ENCODE results near the gene PCDHGA11.
A peak's percentile ranks its signal among the peaks of the same experiment; 100 is the strongest.
"Not testable (repeated sequence)": the region's sequence is repeated elsewhere in the genome, so short reads cannot be mapped to it uniquely, and the experiment has no call there.

Gene PCDHGA11

DNA sequence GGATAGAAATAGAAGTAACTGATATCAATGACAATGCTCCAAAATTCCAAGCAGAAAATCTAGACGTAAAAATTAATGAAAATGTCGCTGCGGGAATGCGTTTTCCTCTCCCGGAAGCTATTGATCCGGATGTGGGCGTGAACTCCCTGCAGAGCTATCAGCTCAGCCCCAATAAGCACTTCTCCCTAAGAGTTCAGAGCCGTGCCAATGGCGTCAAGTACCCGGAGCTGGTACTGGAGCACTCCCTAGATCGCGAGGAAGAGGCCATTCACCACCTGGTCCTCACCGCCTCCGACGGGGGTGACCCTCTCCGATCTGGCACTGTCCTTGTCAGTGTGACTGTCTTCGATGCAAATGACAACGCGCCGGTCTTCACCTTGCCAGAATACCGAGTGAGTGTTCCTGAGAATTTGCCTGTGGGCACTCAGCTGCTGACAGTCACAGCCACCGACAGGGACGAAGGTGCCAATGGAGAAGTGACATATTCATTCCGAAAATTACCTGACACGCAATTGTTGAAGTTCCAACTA is 7.2 kb upstream of the PCDHGA11 start:
- Mint-ChIP-seq H3K4me3 (peak overlapping the region; percentile 79), H3K36me3 (ENCODE audit: low read depth) (peaks cover 24% of the 10 kb centered on the region), H3K4me1 (ENCODE audit: low read depth) (peaks cover 21% of the 10 kb centered on the region), H3K9me3 (peaks cover 20% of the 10 kb centered on the region), H3K27ac (no peak overlapping the region), H3K27me3 (peaks cover 78% of the 10 kb centered on the region)

DNA sequence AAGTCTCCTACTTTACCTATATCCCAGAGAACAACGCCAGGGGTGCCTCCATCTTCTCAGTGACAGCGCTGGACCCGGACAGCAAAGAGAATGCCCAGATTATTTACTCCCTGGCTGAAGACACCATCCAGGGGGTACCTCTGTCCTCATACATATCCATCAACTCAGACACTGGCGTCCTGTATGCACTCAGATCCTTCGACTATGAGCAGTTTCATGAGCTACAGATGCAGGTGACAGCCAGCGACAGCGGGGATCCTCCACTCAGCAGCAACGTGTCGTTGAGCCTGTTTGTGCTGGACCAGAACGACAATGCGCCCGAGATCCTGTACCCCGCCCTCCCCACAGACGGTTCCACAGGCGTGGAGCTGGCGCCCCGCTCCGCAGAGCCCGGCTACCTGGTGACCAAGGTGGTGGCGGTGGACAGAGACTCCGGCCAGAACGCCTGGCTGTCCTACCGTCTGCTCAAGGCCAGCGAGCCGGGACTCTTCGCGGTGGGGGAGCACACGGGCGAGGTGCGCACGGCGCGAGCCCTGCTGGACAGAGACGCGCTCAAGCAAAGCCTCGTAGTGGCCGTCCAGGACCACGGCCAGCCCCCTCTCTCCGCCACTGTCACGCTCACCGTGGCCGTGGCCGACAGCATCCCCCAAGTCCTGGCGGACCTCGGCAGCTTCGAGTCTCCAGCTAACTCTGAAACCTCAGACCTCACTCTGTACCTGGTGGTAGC is 6.1 kb upstream of the PCDHGA11 start:
- not testable (repeated sequence) for H3K27ac Mint-ChIP-seq, H3K4me3 Mint-ChIP-seq
- H3K36me3 Mint-ChIP-seq (ENCODE audit: low read depth): peaks cover 21% of the 10 kb centered on the region
- peaks cover 21% of the 10 kb centered on the region for H3K4me1 Mint-ChIP-seq (ENCODE audit: low read depth)
- H3K9me3 Mint-ChIP-seq: peaks cover 17% of the 10 kb centered on the region
- peaks cover 76% of the 10 kb centered on the region for H3K27me3 Mint-ChIP-seq

DNA sequence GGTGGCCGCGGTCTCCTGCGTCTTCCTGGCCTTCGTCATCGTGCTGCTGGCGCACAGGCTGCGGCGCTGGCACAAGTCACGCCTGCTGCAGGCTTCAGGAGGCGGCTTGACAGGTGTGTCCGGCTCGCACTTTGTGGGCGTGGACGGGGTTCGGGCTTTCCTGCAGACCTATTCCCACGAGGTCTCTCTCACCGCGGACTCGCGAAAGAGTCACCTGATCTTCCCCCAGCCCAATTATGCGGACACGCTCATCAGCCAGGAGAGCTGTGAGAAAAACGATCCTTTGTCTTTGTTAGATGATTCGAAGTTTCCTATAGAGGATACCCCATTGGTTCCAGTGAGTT is 5.6 kb upstream of the PCDHGA11 start:
- peaks cover 19% of the 10 kb centered on the region for H3K9me3 Mint-ChIP-seq
- peaks cover 22% of the 10 kb centered on the region for H3K36me3 Mint-ChIP-seq (ENCODE audit: low read depth)
- peaks cover 79% of the 10 kb centered on the region for H3K27me3 Mint-ChIP-seq
- H3K4me3 Mint-ChIP-seq, H3K27ac Mint-ChIP-seq: not testable (repeated sequence)
- peaks cover 21% of the 10 kb centered on the region for H3K4me1 Mint-ChIP-seq (ENCODE audit: low read depth)

DNA sequence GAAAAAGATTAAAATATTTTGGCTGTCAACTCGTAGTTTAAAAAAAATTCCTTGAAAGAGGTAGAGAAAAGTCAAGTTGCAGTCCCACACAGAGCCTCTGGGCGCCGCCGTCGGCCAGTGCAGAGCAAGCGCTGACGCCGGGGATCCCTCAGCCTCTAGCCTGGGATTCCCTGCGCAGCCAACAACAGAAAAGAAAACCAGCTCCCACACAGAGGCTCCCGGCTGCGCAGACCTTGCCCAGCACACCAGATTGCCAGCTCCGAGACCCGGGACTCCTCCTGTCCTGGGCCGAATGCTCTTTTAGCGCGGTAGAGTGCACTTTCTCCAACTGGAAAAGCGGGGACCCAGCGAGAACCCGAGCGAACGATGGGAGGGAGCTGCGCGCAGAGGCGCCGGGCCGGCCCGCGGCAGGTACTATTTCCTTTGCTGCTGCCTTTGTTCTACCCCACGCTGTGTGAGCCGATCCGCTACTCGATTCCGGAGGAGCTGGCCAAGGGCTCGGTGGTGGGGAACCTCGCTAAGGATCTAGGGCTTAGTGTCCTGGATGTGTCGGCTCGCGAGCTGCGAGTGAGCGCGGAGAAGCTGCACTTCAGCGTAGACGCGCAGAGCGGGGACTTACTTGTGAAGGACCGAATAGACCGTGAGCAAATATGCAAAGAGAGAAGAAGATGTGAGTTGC is 3.2 kb upstream of the PCDHGA11 start, which contains the start of gene PCDHGB7:
Gene PCDHGB7, plus strand, starts transcription at position 184 of the 679 bp plus-strand sequence. Its CDS starts 183 bp downstream, at position 367.
- H3K27me3 Mint-ChIP-seq: peaks cover 89% of the 10 kb centered on the region
- H3K27ac Mint-ChIP-seq: peak within 1 kb of the TSS; percentile 55
- peaks cover 32% of the 10 kb centered on the region for H3K4me1 Mint-ChIP-seq (ENCODE audit: low read depth)
- H3K4me3 Mint-ChIP-seq: peak within 1 kb of the TSS; percentile 74
- peaks cover 30% of the 10 kb centered on the region for H3K9me3 Mint-ChIP-seq
- peaks cover 34% of the 10 kb centered on the region for H3K36me3 Mint-ChIP-seq (ENCODE audit: low read depth)

DNA sequence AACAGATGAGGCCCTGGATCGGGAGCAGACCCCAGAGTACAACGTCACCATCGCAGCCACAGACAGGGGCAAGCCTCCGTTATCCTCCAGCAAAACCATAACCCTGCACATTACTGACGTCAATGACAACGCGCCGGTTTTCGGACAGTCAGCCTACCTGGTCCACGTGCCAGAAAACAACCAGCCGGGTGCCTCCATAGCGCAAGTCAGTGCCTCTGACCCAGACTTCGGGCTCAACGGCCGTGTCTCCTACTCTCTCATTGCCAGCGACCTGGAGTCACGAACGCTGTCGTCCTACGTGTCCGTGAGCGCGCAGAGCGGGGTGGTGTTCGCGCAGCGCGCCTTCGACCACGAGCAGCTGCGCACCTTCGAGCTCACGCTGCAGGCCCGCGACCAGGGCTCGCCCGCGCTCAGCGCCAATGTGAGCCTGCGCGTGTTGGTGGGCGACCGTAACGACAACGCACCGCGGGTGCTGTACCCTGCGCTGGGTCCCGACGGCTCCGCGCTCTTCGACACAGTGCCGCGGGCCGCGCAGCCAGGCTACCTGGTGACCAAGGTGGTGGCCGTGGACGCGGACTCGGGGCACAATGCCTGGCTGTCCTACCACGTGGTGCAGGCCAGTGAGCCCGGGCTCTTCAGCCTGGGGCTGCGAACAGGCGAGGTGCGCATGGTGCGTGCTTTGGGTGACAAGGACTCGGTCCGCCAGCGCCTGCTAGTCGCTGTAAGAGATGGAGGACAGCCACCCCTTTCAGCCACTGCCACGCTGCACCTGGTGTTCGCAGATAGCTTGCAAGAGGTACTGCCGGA is 1.6 kb upstream of the PCDHGA11 start:
- Mint-ChIP-seq H3K9me3 (peaks cover 34% of the 10 kb centered on the region), H3K36me3 (ENCODE audit: low read depth) (peaks cover 33% of the 10 kb centered on the region), H3K4me1 (ENCODE audit: low read depth) (peaks cover 22% of the 10 kb centered on the region), H3K27ac (no peak overlapping the region), H3K4me3 (no peak overlapping the region), H3K27me3 (peaks cover 85% of the 10 kb centered on the region)

DNA sequence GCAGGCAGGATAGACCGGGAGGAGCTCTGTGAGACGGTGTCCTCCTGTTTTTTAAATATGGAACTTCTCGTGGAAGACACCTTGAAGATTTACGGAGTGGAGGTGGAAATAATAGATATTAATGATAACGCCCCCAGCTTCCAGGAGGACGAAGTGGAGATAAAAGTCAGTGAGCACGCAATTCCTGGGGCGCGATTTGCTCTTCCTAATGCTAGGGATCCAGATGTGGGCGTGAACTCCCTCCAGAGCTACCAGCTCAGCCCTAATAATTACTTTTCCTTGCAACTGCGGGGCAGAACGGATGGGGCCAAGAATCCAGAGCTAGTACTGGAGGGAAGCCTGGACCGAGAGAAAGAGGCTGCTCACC is 621 bp downstream of the PCDHGA11 start:
- Mint-ChIP-seq H3K4me1 (ENCODE audit: low read depth) (peaks cover 15% of the 10 kb centered on the region), H3K4me3 (peak overlapping the region; percentile 81), H3K9me3 (peaks cover 34% of the 10 kb centered on the region), H3K27me3 (peaks cover 88% of the 10 kb centered on the region), H3K36me3 (ENCODE audit: low read depth) (peaks cover 29% of the 10 kb centered on the region), H3K27ac (peak overlapping the region; percentile 52)

DNA sequence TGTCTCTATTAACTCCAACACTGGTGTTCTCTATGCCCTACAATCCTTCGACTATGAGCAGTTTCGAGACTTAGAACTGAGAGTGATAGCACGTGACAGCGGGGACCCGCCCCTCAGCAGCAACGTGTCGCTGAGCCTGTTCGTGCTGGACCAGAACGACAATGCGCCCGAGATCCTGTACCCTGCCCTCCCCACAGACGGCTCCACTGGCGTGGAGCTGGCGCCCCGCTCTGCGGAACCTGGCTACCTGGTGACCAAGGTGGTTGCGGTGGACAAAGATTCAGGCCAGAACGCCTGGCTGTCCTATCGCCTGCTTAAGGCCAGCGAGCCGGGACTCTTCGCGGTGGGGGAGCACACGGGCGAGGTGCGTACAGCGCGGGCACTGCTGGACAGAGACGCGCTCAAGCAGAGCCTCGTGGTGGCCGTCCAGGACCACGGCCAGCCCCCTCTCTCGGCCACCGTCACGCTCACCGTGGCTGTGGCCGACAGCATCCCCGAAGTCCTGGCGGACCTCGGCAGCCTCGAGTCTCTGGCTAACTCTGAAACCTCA is 2.0 kb downstream of the PCDHGA11 start:
- peaks cover 14% of the 10 kb centered on the region for H3K4me1 Mint-ChIP-seq (ENCODE audit: low read depth)
- H3K36me3 Mint-ChIP-seq (ENCODE audit: low read depth): peaks cover 28% of the 10 kb centered on the region
- peaks cover 88% of the 10 kb centered on the region for H3K27me3 Mint-ChIP-seq
- no peak overlapping the region for H3K27ac Mint-ChIP-seq
- peaks cover 33% of the 10 kb centered on the region for H3K9me3 Mint-ChIP-seq
- no peak overlapping the region for H3K4me3 Mint-ChIP-seq

DNA sequence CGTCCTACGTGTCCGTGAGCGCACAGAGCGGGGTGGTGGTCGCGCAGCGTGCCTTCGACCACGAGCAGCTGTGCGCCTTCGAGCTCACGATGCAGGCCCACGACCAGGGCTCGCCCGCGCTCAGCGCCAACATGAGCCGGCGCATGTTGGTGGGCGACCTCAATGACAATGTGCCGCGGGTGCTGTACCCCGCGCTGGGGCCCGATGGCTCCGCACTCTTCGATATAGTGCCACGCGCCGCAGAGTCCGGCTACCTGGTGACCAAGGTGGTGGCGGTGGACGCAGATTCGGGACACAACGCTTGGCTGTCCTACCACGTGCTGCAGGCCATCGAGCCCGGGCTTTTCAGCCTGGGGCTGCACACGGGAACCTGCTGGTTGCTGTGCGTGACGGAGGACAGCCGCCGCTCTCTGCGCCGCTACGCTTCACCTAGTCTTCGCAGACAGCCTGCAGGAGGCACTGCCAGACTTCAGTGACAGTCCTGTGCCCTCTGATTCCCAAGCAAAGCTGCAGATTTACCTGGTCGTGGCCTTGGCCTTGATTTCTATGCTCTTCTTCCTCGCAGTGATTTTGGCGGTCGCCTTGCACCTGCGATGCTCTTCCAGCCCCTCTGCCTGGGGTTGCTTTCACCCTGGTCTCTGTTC is 7.1 kb downstream of the PCDHGA11 start:
- no peak overlapping the region for H3K4me3 Mint-ChIP-seq

DNA sequence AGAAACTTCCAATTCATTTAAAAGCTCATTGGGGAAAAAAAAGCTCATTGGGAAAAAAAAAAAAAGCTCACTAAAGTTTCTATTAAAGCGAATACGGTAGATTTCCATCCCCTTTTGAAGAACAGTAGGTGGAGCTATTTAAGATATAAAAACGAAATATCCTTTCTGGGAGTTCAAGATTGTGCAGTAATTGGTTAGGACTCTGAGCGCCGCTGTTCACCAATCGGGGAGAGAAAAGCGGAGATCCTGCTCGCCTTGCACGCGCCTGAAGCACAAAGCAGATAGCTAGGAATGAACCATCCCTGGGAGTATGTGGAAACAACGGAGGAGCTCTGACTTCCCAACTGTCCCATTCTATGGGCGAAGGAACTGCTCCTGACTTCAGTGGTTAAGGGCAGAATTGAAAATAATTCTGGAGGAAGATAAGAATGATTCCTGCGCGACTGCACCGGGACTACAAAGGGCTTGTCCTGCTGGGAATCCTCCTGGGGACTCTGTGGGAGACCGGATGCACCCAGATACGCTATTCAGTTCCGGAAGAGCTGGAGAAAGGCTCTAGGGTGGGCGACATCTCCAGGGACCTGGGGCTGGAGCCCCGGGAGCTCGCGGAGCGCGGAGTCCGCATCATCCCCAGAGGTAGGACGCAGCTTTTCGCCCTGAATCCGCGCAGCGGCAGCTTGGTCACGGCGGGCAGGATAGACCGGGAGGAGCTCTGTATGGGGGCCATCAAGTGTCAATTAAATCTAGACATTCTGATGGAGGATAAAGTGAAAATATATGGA is 9.7 kb downstream of the PCDHGA11 start, which contains the start of gene PCDHGA12:
Gene PCDHGA12, plus strand, starts transcription at position 176 of the 782 bp plus-strand sequence. Its CDS starts 253 bp downstream, at position 429.
- peaks cover 69% of the 10 kb centered on the region for H3K27me3 Mint-ChIP-seq
- peaks cover 28% of the 10 kb centered on the region for H3K36me3 Mint-ChIP-seq (ENCODE audit: low read depth)
- peaks cover 10% of the 10 kb centered on the region for H3K4me1 Mint-ChIP-seq (ENCODE audit: low read depth)
- H3K27ac Mint-ChIP-seq: no peak within 1 kb of the TSS
- H3K9me3 Mint-ChIP-seq: peaks cover 26% of the 10 kb centered on the region
- peak within 1 kb of the TSS; percentile 76 for H3K4me3 Mint-ChIP-seq

More for the DNA sequence above, 7.1 kb downstream of the PCDHGA11 start:
- peaks cover 76% of the 10 kb centered on the region for H3K27me3 Mint-ChIP-seq
- H3K27ac Mint-ChIP-seq: no peak overlapping the region
- peaks cover 10% of the 10 kb centered on the region for H3K4me1 Mint-ChIP-seq (ENCODE audit: low read depth)
- H3K9me3 Mint-ChIP-seq: peaks cover 24% of the 10 kb centered on the region
- peaks cover 25% of the 10 kb centered on the region for H3K36me3 Mint-ChIP-seq (ENCODE audit: low read depth)

DNA sequence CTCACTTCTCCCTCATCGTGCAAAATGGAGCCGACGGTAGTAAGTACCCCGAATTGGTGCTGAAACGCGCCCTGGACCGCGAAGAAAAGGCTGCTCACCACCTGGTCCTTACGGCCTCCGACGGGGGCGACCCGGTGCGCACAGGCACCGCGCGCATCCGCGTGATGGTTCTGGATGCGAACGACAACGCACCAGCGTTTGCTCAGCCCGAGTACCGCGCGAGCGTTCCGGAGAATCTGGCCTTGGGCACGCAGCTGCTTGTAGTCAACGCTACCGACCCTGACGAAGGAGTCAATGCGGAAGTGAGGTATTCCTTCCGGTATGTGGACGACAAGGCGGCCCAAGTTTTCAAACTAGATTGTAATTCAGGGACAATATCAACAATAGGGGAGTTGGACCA is 10.4 kb downstream of the PCDHGA11 start:
- Mint-ChIP-seq H3K9me3 (peaks cover 26% of the 10 kb centered on the region), H3K4me3 (peak overlapping the region; percentile 76), H3K27me3 (peaks cover 63% of the 10 kb centered on the region), H3K27ac (no peak overlapping the region), H3K4me1 (ENCODE audit: low read depth) (peaks cover 10% of the 10 kb centered on the region), H3K36me3 (ENCODE audit: low read depth) (peaks cover 28% of the 10 kb centered on the region)

DNA sequence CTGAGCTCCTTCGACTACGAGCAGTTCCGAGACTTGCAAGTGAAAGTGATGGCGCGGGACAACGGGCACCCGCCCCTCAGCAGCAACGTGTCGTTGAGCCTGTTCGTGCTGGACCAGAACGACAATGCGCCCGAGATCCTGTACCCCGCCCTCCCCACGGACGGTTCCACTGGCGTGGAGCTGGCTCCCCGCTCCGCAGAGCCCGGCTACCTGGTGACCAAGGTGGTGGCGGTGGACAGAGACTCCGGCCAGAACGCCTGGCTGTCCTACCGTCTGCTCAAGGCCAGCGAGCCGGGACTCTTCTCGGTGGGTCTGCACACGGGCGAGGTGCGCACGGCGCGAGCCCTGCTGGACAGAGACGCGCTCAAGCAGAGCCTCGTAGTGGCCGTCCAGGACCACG is 11.5 kb downstream of the PCDHGA11 start:
- peaks cover 62% of the 10 kb centered on the region for H3K27me3 Mint-ChIP-seq
- H3K4me3 Mint-ChIP-seq, H3K27ac Mint-ChIP-seq: not testable (repeated sequence)
- peaks cover 10% of the 10 kb centered on the region for H3K4me1 Mint-ChIP-seq (ENCODE audit: low read depth)
- H3K9me3 Mint-ChIP-seq: peaks cover 26% of the 10 kb centered on the region
- peaks cover 28% of the 10 kb centered on the region for H3K36me3 Mint-ChIP-seq (ENCODE audit: low read depth)

DNA sequence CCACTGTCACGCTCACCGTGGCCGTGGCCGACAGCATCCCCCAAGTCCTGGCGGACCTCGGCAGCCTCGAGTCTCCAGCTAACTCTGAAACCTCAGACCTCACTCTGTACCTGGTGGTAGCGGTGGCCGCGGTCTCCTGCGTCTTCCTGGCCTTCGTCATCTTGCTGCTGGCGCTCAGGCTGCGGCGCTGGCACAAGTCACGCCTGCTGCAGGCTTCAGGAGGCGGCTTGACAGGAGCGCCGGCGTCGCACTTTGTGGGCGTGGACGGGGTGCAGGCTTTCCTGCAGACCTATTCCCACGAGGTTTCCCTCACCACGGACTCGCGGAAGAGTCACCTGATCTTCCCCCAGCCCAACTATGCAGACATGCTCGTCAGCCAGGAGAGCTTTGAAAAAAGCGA is 11.9 kb downstream of the PCDHGA11 start:
- not testable (repeated sequence) for H3K4me3 Mint-ChIP-seq, H3K27ac Mint-ChIP-seq
- peaks cover 26% of the 10 kb centered on the region for H3K9me3 Mint-ChIP-seq
- H3K36me3 Mint-ChIP-seq (ENCODE audit: low read depth): peaks cover 28% of the 10 kb centered on the region
- H3K27me3 Mint-ChIP-seq: peaks cover 61% of the 10 kb centered on the region
- peaks cover 10% of the 10 kb centered on the region for H3K4me1 Mint-ChIP-seq (ENCODE audit: low read depth)

DNA sequence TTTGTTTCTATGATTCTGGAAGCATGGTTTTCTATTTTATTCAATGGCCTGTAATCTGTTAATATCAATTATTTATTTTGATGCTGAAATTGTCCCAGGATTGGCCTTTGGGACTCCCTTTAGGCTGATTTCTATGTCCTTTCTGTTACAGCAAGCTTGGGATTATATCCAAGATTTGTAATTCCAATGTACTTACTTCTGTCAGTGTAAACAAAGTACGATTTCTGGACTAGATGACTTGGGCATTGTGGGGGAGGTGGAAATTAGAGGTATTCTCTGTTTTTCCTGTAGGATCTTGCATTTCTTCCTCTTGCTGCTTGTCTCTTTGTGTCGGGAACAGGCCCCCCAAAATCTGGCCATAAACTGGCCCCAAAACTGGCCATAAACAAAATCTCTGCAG is 13.2 kb downstream of the PCDHGA11 start:
- Mint-ChIP-seq H3K27ac (no peak overlapping the region), H3K36me3 (ENCODE audit: low read depth) (peaks cover 23% of the 10 kb centered on the region), H3K9me3 (peaks cover 23% of the 10 kb centered on the region), H3K4me3 (no peak overlapping the region), H3K4me1 (ENCODE audit: low read depth) (peaks cover 10% of the 10 kb centered on the region), H3K27me3 (peaks cover 58% of the 10 kb centered on the region)
